Parathyroid adenoma (tissue), 2 donors: ENCODE measurements around the gene PSAT1.

Experiments used
- H2AFZ ChIP-seq: fragments of 300-600 bp; sonication (generic); one replicate; pipeline ENCODE4 v1.7.0; 2017; ENCODE audit warnings: antibody characterized with exemption, mild to moderate bottlenecking
- H3K27ac ChIP-seq: fragments of 300-600 bp; sonication (generic); one replicate; pipeline ENCODE4 v1.7.0; 2017
- H3K27me3 ChIP-seq: fragments of 300-600 bp; sonication (generic); one replicate; pipeline ENCODE4 v1.7.0; 2017; ENCODE audit warnings: low read length; ENCODE audit not compliant: control insufficient read depth, insufficient read depth
- H3K36me3 ChIP-seq: fragments of 300-600 bp; sonication (generic); one replicate; pipeline ENCODE4 v1.7.0; 2017; ENCODE audit warnings: low read length; ENCODE audit not compliant: control insufficient read depth, insufficient read depth
- H3K4me1 ChIP-seq: fragments of 300-600 bp; sonication (generic); one replicate; pipeline ENCODE4 v1.7.0; 2017; ENCODE audit warnings: control low read depth
- H3K4me2 ChIP-seq: fragments of 300-600 bp; sonication (generic); one replicate; pipeline ENCODE4 v1.7.0; 2017; ENCODE audit warnings: low read length
- H3K4me3 ChIP-seq: fragments of 300-600 bp; sonication (generic); one replicate; pipeline ENCODE4 v1.7.0; 2017; ENCODE audit warnings: low read depth, low read length
- H3K79me2 ChIP-seq: fragments of 300-600 bp; sonication (generic); one replicate; pipeline ENCODE4 v1.7.0; 2017; ENCODE audit warnings: control low read depth
- H3K9ac ChIP-seq: fragments of 300-600 bp; sonication (generic); one replicate; pipeline ENCODE4 v1.7.0; 2017; ENCODE audit warnings: mild to moderate bottlenecking
- H3K9me3 ChIP-seq: fragments of 300-600 bp; sonication (generic); one replicate; pipeline ENCODE4 v1.7.0; 2017; ENCODE audit warnings: low read length; ENCODE audit not compliant: control insufficient read depth
- TF ChIP-seq, protein P1 (sequence below): fragments of 300-600 bp; sonication (generic); IDR thresholded peaks from one replicate; pipeline ENCODE4 v1.7.0; 2017; ENCODE audit warnings: antibody characterized with exemption, mild to moderate bottlenecking
- donor health status: primary hyperparathyroidism.

Gene PSAT1

GRCh38 chr9:78306222-78307076 lies 9.5 kb downstream of the PSAT1 start:
- Histone ChIP-seq H3K4me3 (no peak overlapping the region), H3K9ac (no peak overlapping the region), H3K79me2 (no peaks in the 10 kb centered on the region), H3K36me3 (no peaks in the 10 kb centered on the region), H2AFZ (no peak overlapping the region), H3K27ac (no peak overlapping the region), H3K9me3 (no peaks in the 10 kb centered on the region), H3K27me3 (no peaks in the 10 kb centered on the region), H3K4me1 (no peaks in the 10 kb centered on the region), H3K4me2 (no peak overlapping the region)
- TF ChIP-seq, protein P1, sequence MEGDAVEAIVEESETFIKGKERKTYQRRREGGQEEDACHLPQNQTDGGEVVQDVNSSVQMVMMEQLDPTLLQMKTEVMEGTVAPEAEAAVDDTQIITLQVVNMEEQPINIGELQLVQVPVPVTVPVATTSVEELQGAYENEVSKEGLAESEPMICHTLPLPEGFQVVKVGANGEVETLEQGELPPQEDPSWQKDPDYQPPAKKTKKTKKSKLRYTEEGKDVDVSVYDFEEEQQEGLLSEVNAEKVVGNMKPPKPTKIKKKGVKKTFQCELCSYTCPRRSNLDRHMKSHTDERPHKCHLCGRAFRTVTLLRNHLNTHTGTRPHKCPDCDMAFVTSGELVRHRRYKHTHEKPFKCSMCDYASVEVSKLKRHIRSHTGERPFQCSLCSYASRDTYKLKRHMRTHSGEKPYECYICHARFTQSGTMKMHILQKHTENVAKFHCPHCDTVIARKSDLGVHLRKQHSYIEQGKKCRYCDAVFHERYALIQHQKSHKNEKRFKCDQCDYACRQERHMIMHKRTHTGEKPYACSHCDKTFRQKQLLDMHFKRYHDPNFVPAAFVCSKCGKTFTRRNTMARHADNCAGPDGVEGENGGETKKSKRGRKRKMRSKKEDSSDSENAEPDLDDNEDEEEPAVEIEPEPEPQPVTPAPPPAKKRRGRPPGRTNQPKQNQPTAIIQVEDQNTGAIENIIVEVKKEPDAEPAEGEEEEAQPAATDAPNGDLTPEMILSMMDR: no peak

- Histone ChIP-seq H3K9ac (no peak overlapping the region), H2AFZ (no peak overlapping the region), H3K4me1 (no peaks in the 10 kb centered on the region), H3K79me2 (no peaks in the 10 kb centered on the region), H3K4me2 (no peak overlapping the region), H3K27me3 (no peaks in the 10 kb centered on the region), H3K9me3 (no peaks in the 10 kb centered on the region), H3K36me3 (no peaks in the 10 kb centered on the region), H3K4me3 (no peak overlapping the region), H3K27ac (no peak overlapping the region)
- TF ChIP-seq, protein P1: no peak
Measured at GRCh38 chr9:78307360-78307759, 10.4 kb downstream of the PSAT1 start.

DNA sequence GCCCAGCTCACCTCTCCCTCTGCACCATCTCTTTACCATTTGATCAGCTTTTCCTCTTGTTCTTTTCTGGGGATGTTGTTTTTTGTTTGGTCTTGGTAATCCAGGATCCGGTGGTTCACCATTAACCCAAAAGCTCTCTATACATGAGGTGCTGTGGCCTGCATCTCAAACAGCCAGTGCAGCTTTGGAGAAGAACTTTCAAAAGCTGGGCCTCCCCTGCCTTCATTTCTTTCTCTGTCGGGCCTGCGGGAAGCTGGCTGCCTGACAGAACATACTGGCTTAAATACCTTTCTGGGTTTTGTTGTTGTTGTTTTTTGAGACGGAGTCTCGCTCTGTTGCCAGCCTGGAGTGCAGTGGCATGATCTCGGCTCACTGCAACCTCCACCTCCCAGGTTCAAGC lies 12.1 kb downstream of the PSAT1 start:
- H3K4me3 ChIP-seq: no peak overlapping the region
- H3K4me1 ChIP-seq: no peaks in the 10 kb centered on the region
- no peak overlapping the region for H3K27ac ChIP-seq
- TF ChIP-seq, protein P1: no peak
- H3K9ac ChIP-seq: no peak overlapping the region
- no peak overlapping the region for H3K4me2 ChIP-seq
- no peak overlapping the region for H2AFZ ChIP-seq
- H3K9me3 ChIP-seq: no peaks in the 10 kb centered on the region
- H3K79me2 ChIP-seq: no peaks in the 10 kb centered on the region
- no peaks in the 10 kb centered on the region for H3K36me3 ChIP-seq
- no peaks in the 10 kb centered on the region for H3K27me3 ChIP-seq

GRCh38 chr9:78311075-78311474 lies 14.2 kb downstream of the PSAT1 start:
- no peaks in the 10 kb centered on the region for H3K9me3 ChIP-seq
- H3K27me3 ChIP-seq: no peaks in the 10 kb centered on the region
- H3K4me1 ChIP-seq: no peaks in the 10 kb centered on the region
- no peaks in the 10 kb centered on the region for H3K79me2 ChIP-seq
- no peak overlapping the region for H2AFZ ChIP-seq
- H3K27ac ChIP-seq: no peak overlapping the region
- no peak overlapping the region for H3K4me3 ChIP-seq
- no peak overlapping the region for H3K4me2 ChIP-seq
- no peaks in the 10 kb centered on the region for H3K36me3 ChIP-seq
- TF ChIP-seq, protein P1: no peak
- no peak overlapping the region for H3K9ac ChIP-seq
